Right hindlimb (tissue), 1 donor: ENCODE data around the gene CDCA3.
A peak's percentile ranks its signal among the peaks of the same experiment; 100 is the strongest.
"Not testable (repeated sequence)": the region's sequence is repeated elsewhere in the genome, so short reads cannot be mapped to it uniquely, and the experiment has no call there.

Experiments
- DNase-seq: peaks from one replicate; pipeline ENCODE4 v3.0.0-alpha.2; 2018

CDCA3 gene

DNA sequence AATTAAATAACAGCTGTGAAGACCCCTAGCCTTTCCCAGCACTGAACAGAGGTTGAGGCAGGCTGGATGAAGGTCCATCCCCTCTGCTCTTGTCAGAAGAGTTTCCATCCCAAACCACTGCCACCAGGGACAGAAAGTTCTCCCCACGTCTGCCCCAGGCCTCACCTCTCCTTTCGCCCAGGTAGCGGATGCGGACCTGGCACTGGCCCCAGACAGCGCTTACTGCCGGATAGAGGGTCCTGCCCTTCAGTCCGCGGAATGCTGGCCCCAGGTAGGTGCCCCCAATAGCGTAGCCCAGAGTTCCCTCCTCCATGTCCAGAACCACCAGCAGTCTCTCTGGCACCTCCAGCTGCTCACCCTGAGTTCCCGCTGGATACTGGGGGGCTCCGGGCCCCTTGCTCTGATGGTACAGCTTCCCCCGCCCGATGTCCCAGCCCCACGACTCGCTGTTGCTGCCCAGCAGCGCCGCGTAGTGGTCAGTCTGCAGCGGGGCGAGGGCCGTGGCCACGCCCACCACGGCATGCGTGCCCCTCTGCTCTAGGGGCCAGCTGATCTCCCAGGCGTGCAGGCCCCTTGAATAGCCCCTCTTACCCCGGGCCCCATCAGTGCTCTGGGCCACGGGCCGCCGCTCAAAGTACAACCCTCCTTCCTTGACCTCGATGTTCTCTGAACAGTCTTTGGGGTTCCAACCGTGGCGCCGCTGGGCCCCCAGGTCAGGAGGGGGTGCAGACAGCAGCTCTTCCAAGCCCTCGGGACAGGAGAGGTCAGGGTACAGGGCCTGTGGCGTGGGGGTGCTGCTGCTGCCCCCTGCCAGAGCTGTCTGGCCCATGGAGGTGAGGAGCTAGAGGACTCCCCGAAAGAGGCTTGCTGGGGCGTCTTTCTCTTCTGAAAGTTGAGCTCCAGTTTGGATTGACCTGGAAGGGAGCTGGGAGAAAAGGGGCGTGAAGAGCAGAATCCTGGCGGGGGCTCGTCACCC is 21.3 kb upstream of the CDCA3 start:
- DNase-seq, result peak; percentile 91

- no peak for DNase-seq
Observed at GRCh38 chr12:6871052-6871957, 20.2 kb upstream of the CDCA3 start.

- DNase-seq, result not testable (repeated sequence)
Observed at GRCh38 chr12:6870304-6870703, 19.2 kb upstream of the CDCA3 start.

DNA sequence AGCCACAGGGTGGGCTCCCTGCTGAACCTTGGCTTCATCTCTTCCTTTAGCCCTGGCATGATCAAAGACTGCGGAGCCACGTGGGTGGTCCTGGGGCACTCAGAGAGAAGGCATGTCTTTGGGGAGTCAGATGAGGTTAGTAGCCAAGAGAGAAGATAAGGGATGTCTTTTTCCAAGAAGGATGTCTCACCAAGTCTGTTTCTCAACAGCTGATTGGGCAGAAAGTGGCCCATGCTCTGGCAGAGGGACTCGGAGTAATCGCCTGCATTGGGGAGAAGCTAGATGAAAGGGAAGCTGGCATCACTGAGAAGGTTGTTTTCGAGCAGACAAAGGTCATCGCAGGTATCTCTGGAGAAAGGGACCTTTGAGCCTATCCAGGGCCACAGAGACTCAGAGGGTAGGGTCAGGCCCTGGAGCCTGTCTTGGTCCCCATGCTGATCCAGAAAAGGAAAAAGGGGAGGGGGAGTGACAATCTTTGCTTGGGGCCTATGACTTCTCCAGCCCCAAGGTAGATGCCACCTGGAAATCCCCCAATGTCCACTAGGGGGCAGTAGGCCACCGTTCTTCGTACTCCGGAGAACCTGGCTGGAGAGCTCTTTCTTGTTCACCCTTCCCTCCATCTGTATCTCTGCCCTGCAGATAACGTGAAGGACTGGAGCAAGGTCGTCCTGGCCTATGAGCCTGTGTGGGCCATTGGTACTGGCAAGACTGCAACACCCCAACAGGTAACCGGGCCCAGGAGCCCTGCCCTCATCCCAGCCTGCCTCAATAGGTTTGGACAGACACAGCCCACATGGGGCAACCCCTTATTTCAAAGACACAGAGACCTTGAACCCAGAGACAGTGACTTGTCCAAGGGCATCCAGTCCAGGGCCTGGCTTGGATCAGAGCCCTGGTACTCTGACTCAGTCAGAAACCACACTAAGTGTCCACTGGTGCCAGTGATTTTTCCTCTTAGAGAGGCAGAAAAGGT is 18.2 kb upstream of the CDCA3 start:
- peak; percentile 83 for DNase-seq

DNA sequence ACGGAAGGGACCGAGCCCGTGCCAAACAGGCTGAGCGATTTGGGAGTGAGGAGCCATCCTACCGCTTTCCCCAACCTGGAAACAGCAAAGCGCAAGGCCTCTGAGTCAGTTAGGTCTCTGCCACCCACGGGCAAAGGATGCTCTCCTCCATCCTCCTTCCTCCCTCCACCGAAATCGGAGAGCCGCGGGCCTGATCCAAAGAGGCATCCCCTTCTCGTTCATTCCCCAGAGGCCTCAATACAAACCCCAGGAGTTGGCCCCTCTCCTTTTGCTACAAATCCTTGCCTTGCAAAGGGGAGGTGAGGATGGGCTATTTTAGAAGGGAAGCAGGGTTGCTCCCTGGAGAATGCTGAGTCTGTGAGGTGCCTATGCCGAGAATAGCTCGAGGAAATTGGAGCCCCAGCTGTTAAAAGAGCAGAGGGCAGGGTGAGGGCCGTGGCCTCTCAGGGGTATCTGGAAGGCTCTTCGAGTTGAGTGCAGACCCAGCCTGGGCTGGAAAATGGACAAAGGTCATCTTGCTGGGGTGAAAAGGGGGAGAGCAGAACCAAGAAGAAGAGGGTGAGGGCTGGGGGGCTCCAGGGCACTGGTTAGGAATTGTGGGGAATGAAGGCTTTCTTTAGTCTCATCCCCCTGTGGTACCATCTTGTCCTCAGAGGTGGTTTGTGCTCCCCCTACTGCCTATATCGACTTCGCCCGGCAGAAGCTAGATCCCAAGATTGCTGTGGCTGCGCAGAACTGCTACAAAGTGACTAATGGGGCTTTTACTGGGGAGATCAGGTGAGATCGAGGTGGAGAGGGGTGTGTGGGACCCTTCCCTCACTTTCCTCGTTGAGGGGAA is 17.3 kb upstream of the CDCA3 start:
- peak; percentile 49 for DNase-seq

DNA sequence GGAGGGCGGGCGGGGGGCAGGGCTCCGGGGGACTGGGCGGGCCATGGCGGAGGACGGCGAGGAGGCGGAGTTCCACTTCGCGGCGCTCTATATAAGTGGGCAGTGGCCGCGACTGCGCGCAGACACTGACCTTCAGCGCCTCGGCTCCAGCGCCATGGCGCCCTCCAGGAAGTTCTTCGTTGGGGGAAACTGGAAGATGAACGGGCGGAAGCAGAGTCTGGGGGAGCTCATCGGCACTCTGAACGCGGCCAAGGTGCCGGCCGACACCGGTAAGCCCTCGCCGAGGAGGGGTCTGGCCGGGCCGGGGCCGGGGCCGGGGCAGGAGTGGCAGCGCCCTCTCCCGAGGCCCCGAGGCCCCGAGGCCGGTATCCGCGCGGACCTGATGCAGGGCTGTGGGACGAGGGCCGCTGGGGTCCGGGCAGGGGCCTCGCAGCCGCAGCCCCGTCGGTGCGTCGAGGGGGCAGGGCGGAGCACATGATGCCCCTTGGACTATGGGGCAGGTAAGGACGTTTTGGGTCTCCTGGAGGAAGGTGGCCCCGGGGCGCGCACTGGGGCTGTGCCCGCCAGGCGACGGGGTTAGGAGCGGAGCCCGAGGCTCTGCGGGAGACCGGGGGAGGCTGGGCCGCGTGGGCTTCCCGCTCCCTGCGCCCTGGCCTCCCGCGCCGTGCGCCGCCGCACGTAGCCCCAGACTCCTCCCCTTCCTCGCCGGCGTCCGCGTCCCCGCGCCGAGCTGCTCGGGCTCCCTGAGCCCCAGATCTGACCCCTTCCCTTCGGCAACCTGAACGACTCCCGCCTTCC is 16.5 kb upstream of the CDCA3 start, which contains the start of gene TPI1:
TPI1 (plus strand) TSS at position 119 of the 798 bp plus-strand sequence; CDS start at position 155, 36 bp downstream.
- peak; percentile 91 for DNase-seq

DNA sequence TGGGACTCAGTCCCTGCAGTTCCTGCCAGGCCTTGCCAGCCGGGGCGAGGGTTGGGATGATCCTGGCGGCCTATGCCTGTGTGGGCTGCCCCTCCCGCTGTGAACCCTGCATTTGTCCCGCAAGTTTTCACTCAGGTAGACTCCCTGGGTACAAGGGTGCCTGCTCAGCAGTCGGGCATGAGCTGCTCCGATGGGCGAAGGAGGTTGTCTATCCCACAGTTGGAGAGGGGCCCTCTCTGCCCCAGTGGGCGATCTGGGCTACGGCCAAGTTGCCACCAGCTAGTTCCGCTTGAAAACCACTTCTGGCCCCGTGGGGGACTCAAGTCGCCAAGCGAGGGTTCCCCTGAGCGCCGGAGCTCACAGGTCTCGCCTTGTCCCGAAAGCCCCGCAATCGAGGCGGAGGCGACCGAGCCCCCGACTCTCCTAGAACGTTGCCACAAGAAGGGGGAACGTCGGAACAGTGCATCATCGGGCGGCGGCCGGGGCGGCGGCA is 15.9 kb upstream of the CDCA3 start:
- no peak for DNase-seq

DNA sequence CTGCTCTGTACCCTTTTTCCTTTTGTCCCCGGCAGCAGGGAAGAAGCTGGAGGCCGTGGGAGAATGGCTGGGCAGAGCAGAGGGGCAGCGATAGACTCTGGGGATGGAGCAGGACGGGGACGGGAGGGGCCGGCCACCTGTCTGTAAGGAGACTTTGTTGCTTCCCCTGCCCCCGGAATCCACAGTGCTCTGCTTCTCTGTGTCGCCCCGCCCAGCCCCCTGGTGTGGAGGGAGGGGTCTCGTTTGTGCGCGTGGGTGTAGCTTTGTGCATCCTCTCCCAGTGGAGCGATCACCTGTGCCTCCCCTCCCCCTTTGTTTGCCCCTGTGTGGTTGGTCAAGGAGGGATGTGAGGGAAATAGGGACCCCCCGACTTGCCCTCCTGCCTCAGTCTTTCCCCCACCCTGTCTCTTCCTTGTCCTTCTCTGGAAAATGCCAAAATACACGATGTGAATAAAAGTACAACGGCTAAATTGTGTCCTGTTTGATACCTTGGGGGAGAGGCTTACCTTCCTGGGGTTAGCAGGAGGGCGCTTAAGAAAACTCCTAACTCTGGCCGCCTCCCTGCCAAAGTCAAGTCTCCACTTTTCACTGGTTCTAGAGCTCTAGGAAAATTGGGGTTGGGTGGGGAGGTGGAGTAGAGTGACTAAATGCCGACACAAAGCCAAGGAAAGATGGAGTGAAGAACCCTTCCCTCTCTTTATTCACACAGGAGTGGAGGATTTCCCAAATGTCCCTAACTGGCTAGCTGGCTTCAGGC is 15.3 kb upstream of the CDCA3 start:
- DNase-seq, result no peak

DNA sequence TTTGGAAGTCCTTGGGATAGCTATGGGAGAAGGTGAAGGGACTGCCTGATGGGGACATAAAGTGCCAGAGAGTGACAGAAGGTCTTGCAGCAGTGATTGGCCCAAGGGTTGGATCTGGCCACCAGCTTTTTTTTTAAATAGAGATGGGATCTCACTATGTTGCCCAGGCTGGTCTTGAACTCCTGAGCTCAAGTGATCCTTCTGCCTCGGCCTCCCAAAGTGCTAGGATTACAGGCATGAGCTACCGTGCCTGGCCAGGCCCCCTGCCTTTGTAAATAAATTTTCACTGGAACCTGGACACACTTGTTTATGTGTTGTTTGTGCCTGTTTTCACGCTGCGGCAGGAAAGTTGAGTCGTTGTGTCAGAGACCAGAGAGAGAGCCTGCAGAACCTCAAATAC is 14.2 kb upstream of the CDCA3 start:
- DNase-seq, result not testable (repeated sequence)

GRCh38 chr12:6863586-6864321 is 12.7 kb upstream of the CDCA3 start:
- DNase-seq, result no peak

GRCh38 chr12:6863033-6863432 is 11.9 kb upstream of the CDCA3 start:
- DNase-seq, result no peak

GRCh38 chr12:6861391-6861790 is 10.3 kb upstream of the CDCA3 start:
- no peak for DNase-seq

GRCh38 chr12:6860942-6861341 is 9.9 kb upstream of the CDCA3 start:
- DNase-seq, result no peak

DNA sequence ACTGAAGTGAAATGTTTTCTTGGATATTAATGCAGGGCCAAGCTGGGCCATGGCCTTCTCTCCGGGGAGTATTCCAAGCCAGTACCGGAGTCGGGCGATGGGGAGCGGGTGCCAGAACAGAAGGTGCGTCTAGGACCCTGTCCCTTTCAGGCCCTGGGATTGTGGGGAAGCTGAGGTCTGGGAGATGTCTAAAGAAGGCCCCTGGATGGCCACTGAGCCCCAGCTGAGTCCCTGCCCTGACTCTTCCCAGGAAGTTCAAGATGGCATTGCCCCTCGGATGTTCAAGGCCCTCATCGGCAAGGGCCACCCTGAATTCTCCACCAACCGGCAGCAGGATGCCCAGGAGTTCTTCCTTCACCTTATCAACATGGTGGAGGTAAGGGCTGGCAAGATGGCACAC is 9.0 kb upstream of the CDCA3 start:
- DNase-seq, result no peak

- DNase-seq, result no peak
Observed at GRCh38 chr12:6858799-6859198, 7.7 kb upstream of the CDCA3 start.

DNA sequence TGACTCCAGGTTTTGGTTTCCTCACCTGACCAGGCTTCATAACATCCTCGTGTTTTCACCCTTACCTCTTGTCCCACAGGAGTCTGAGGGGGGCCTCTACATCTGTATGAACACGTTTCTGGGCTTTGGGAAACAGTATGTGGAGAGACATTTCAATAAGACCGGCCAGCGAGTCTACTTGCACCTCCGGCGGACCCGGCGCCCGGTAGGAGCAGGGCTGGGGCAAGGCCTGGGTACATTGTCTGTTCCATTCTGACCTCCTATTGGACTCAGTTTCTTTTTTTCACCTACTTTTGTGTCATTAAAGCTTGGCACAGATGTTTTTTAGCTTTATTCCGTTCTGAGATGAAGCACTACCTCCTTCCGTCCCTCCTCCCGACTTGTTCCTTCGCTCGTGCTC is 4.2 kb upstream of the CDCA3 start:
- DNase-seq, result no peak

- no peak for DNase-seq
Observed at GRCh38 chr12:6854036-6854435, 3.0 kb upstream of the CDCA3 start.

GRCh38 chr12:6853626-6854025 is 2.5 kb upstream of the CDCA3 start:
- DNase-seq, result no peak
